Mesenchymal stem cell (in vitro differentiated cells and primary cell): ENCODE data around the gene AUTS2.

ENCODE experiments used
- DNase-seq: peaks from one replicate; pipeline ENCODE4 v3.0.0-alpha.2; 2013
- H2AFZ ChIP-seq: one replicate; pipeline ENCODE4 v1.6.1; 2013; ENCODE audit warnings: low read depth, mild to moderate bottlenecking, control low read depth, inconsistent platforms, low read length, moderate library complexity
- H2AK5ac ChIP-seq: 2 replicates; pipeline ENCODE4 v1.6.1; 2013; ENCODE audit warnings: low read length, moderate library complexity, mild to moderate bottlenecking, inconsistent platforms; ENCODE audit not compliant: severe bottlenecking
- H2BK120ac ChIP-seq: one replicate; pipeline ENCODE4 v1.6.1; 2013; ENCODE audit warnings: low read depth, mild to moderate bottlenecking, inconsistent platforms, low read length, moderate library complexity
- H2BK12ac ChIP-seq, 2 experiments: one replicate each; pipeline ENCODE4 v1.6.1; 2013; ENCODE audit warnings: inconsistent platforms in 2 of 2, low read length in 2 of 2, mild to moderate bottlenecking in 2 of 2, moderate library complexity in 2 of 2, control low read depth in 1 of 2
- H2BK15ac ChIP-seq: one replicate; pipeline ENCODE4 v1.6.1; 2013; ENCODE audit warnings: mild to moderate bottlenecking, low read depth, inconsistent platforms; ENCODE audit not compliant: poor library complexity, severe bottlenecking
- H2BK5ac ChIP-seq: 2 replicates; pipeline ENCODE4 v1.6.1; 2013; ENCODE audit warnings: low read depth, mild to moderate bottlenecking, low read length, control low read depth, inconsistent platforms; ENCODE audit not compliant: poor library complexity, severe bottlenecking
- H3K14ac ChIP-seq, 2 experiments: one replicate each; pipeline ENCODE4 v1.6.1; 2013; ENCODE audit warnings: inconsistent platforms in 2 of 2, low read length in 2 of 2, control low read depth in 1 of 2, mild to moderate bottlenecking in 1 of 2, moderate library complexity in 1 of 2
- H3K18ac ChIP-seq, 2 experiments: one replicate each; pipeline ENCODE4 v1.6.1; 2013; ENCODE audit warnings: inconsistent platforms in 2 of 2, low read length in 2 of 2, control low read depth in 1 of 2, low read depth in 1 of 2, mild to moderate bottlenecking in 1 of 2
- H3K23ac ChIP-seq, 2 experiments: one replicate each; pipeline ENCODE4 v1.6.1; 2013; ENCODE audit warnings: inconsistent platforms in 2 of 2, low read length in 2 of 2, mild to moderate bottlenecking in 2 of 2, moderate library complexity in 2 of 2, control low read depth in 1 of 2
- H3K27ac ChIP-seq: 2 replicates; pipeline ENCODE4 v1.5.1; 2013; ENCODE audit warnings: mild to moderate bottlenecking, moderate library complexity, low read length, control low read depth, inconsistent platforms; ENCODE audit not compliant: poor library complexity, severe bottlenecking
- H3K27me3 ChIP-seq, 2 experiments: 2 replicates each; pipeline versions ENCODE4 v1.6.1 to v1.7.0; 2013; ENCODE audit warnings: low read length in 2 of 2, mild to moderate bottlenecking in 2 of 2, moderate library complexity in 2 of 2, control low read depth in 1 of 2, inconsistent platforms in 1 of 2; ENCODE audit not compliant: control insufficient read depth in 1 of 2, insufficient read depth in 1 of 2
- H3K36me3 ChIP-seq, 2 experiments: 2 replicates each; pipeline versions ENCODE4 v1.6.1 to v1.7.0; 2013; ENCODE audit warnings: low read length in 2 of 2, control low read depth in 1 of 2, inconsistent platforms in 1 of 2, low read depth in 1 of 2, mild to moderate bottlenecking in 1 of 2; ENCODE audit not compliant: insufficient read depth in 2 of 2, control insufficient read depth in 1 of 2
- H3K4ac ChIP-seq, 2 experiments: one replicate each; pipeline ENCODE4 v1.6.1; 2013; ENCODE audit warnings: inconsistent platforms in 2 of 2, low read length in 2 of 2, mild to moderate bottlenecking in 2 of 2, moderate library complexity in 2 of 2, control low read depth in 1 of 2, low read depth in 1 of 2
- H3K4me1 ChIP-seq: 2 replicates; pipeline ENCODE4 v1.6.1; 2013; ENCODE audit warnings: low read depth, low read length, control low read depth; ENCODE audit not compliant: control insufficient read depth, insufficient read depth
- H3K4me2 ChIP-seq: 2 replicates; pipeline ENCODE4 v1.6.1; 2013; ENCODE audit warnings: low read length, mild to moderate bottlenecking, inconsistent platforms; ENCODE audit not compliant: poor library complexity, severe bottlenecking
- H3K4me3 ChIP-seq, 2 experiments: 2 replicates each; pipeline versions ENCODE4 v1.5.1 to v1.7.0; 2013; ENCODE audit warnings: low read length in 2 of 2, mild to moderate bottlenecking in 2 of 2, control low read depth in 1 of 2, low read depth in 1 of 2; ENCODE audit not compliant: insufficient read depth in 1 of 2
- H3K79me1 ChIP-seq: replicated peaks from 2 replicates; pipeline ENCODE4 v1.6.1; 2013; ENCODE audit warnings: mild to moderate bottlenecking, control low read depth, low read length, inconsistent platforms; ENCODE audit not compliant: poor library complexity, severe bottlenecking
- H3K9ac ChIP-seq: 2 replicates; pipeline ENCODE4 v1.7.0; 2013; ENCODE audit warnings: mild to moderate bottlenecking, low read length, moderate library complexity
- H3K9me3 ChIP-seq: 2 replicates; pipeline ENCODE4 v1.7.0; 2013; ENCODE audit warnings: mild to moderate bottlenecking, low read length; ENCODE audit not compliant: control insufficient read depth
- H4K8ac ChIP-seq: one replicate; pipeline ENCODE4 v1.6.1; 2013; ENCODE audit warnings: inconsistent platforms, mild to moderate bottlenecking, low read length, moderate library complexity
- H4K91ac ChIP-seq: one replicate; pipeline ENCODE4 v1.6.1; 2013; ENCODE audit warnings: mild to moderate bottlenecking, low read length, inconsistent platforms
- WGBS: methylation state at CpG from one replicate; pipeline ENCODE4 v1.1.7; 2013; ENCODE audit warnings: mixed read lengths; 5-methylcytosine and 5-hydroxymethylcytosine counted together

The AUTS2 gene

GRCh38 chr7:70553364-70553763 lies 955.1 kb downstream of the AUTS2 start:
- H2AFZ ChIP-seq = no peak overlapping the region
- H3K9ac ChIP-seq = no peak overlapping the region
- no peak overlapping the region for H3K14ac ChIP-seq
- H3K36me3 ChIP-seq = no peaks in the 10 kb centered on the region
- H2BK120ac ChIP-seq = no peak overlapping the region
- H3K4me2 ChIP-seq = no peak overlapping the region
- no peak for DNase-seq
- no peaks in the 10 kb centered on the region for H3K79me1 ChIP-seq
- no peaks in the 10 kb centered on the region for H3K9me3 ChIP-seq
- no peak overlapping the region for H3K4me3 ChIP-seq
- H4K8ac ChIP-seq = no peak overlapping the region
- no peaks in the 10 kb centered on the region for H3K27me3 ChIP-seq
- no peak overlapping the region for H3K18ac ChIP-seq
- no peak overlapping the region for H4K91ac ChIP-seq
- no peak overlapping the region for H2AK5ac ChIP-seq
- H2BK5ac ChIP-seq = no peak overlapping the region
- H2BK15ac ChIP-seq = no peak overlapping the region
- WGBS = 70% methylated on average over 1 of the region's 1 CpG
- H3K4me1 ChIP-seq = no peaks in the 10 kb centered on the region
- H3K27ac ChIP-seq = no peak overlapping the region
- no peak overlapping the region for H2BK12ac ChIP-seq
- no peak overlapping the region for H3K4ac ChIP-seq
- H3K23ac ChIP-seq = no peak overlapping the region

DNA sequence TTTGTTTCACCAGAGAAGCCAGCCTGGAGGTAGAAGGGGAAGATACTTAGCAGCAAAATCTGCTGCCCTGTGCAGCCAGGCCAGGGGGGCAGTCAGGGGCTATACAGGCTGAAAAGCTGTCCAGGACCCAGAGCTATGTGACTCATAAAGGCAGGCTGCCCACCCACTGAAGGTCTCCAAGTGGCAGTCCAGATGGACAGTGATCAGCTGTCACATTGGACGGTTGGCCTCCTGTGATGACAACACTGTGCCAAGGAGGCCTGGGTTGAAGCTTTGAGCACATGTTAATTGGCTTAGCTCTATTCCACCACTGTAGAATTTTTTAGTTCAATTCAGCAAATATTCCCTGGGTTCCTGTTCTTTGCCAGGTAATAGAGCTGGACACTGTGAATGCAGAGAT lies 956.4 kb downstream of the AUTS2 start:
- no peak overlapping the region for H4K8ac ChIP-seq
- H3K14ac ChIP-seq = no peak overlapping the region
- H3K27ac ChIP-seq = no peak overlapping the region
- no peak overlapping the region for H2BK12ac ChIP-seq
- no peak overlapping the region for H2BK120ac ChIP-seq
- H2AK5ac ChIP-seq = no peak overlapping the region
- no peak overlapping the region for H3K4me2 ChIP-seq
- H3K9me3 ChIP-seq = no peaks in the 10 kb centered on the region
- H3K36me3 ChIP-seq = no peaks in the 10 kb centered on the region
- H3K23ac ChIP-seq = no peak overlapping the region
- no peak overlapping the region for H2BK15ac ChIP-seq
- H3K4me3 ChIP-seq = no peak overlapping the region
- no peaks in the 10 kb centered on the region for H3K79me1 ChIP-seq
- WGBS = 93% methylated on average over 1 of the region's 1 CpG
- H2BK5ac ChIP-seq = no peak overlapping the region
- no peaks in the 10 kb centered on the region for H3K4me1 ChIP-seq
- DNase-seq = no peak
- no peak overlapping the region for H2AFZ ChIP-seq
- no peak overlapping the region for H4K91ac ChIP-seq
- no peak overlapping the region for H3K4ac ChIP-seq
- H3K9ac ChIP-seq = no peak overlapping the region
- H3K27me3 ChIP-seq = no peaks in the 10 kb centered on the region
- no peak overlapping the region for H3K18ac ChIP-seq

DNA sequence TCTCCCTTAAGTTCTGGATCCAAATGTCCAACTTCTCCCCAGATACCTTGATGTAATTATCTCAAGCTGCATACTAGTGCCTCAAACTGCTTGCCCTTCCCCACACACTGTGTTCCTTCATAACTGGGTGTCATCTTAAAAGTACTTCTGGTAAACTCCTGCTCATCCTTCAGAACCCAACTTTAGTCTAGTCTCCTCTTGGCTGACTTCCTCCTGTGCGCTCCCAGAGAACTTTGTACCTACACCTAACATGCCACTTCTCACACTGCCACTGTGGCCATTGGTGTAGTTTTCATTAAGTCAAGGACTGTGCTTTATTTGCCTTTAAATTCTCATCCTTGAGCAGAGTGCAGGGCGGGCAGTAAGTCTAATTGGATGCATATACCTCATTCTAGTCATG lies 958.5 kb downstream of the AUTS2 start:
- H2BK12ac ChIP-seq = no peak overlapping the region
- H3K4me3 ChIP-seq = no peak overlapping the region
- H2BK15ac ChIP-seq = no peak overlapping the region
- no peak overlapping the region for H3K4ac ChIP-seq
- H3K18ac ChIP-seq = no peak overlapping the region
- H2BK5ac ChIP-seq = no peak overlapping the region
- no peak for DNase-seq
- H3K79me1 ChIP-seq = no peaks in the 10 kb centered on the region
- no peak overlapping the region for H3K14ac ChIP-seq
- no peak overlapping the region for H4K91ac ChIP-seq
- H3K9ac ChIP-seq = no peak overlapping the region
- no peaks in the 10 kb centered on the region for H3K36me3 ChIP-seq
- H3K23ac ChIP-seq = no peak overlapping the region
- no peak overlapping the region for H3K27ac ChIP-seq
- H2AK5ac ChIP-seq = no peak overlapping the region
- no peak overlapping the region for H3K4me2 ChIP-seq
- no peaks in the 10 kb centered on the region for H3K4me1 ChIP-seq
- no peaks in the 10 kb centered on the region for H3K9me3 ChIP-seq
- H4K8ac ChIP-seq = no peak overlapping the region
- no peak overlapping the region for H2AFZ ChIP-seq
- no peak overlapping the region for H2BK120ac ChIP-seq
- 81% methylated on average over 2 of the region's 2 CpGs for WGBS
- no peaks in the 10 kb centered on the region for H3K27me3 ChIP-seq

- Histone ChIP-seq H3K23ac (no peak overlapping the region), H2BK15ac (no peak overlapping the region), H2BK120ac (no peak overlapping the region), H3K9me3 (no peaks in the 10 kb centered on the region), H3K18ac (no peak overlapping the region), H4K91ac (no peak overlapping the region), H3K36me3 (no peaks in the 10 kb centered on the region), H2AFZ (no peak overlapping the region), H3K4me2 (no peak overlapping the region), H2AK5ac (no peak overlapping the region), H3K14ac (no peak overlapping the region), H2BK12ac (no peak overlapping the region), H3K4me3 (no peak overlapping the region), H3K4me1 (no peaks in the 10 kb centered on the region), H3K79me1 (no peaks in the 10 kb centered on the region), H3K4ac (no peak overlapping the region), H2BK5ac (no peak overlapping the region), H4K8ac (no peak overlapping the region), H3K27me3 (no peaks in the 10 kb centered on the region), H3K27ac (no peak overlapping the region), H3K9ac (no peak overlapping the region)
- no peak for DNase-seq
- 98% methylated on average over 4 of the region's 4 CpGs for WGBS
Observed at GRCh38 chr7:70557338-70557737, 959.1 kb downstream of the AUTS2 start.
